WTC11 (cell line): ENCODE data around the gene BTLA. TPM values are rescaled to one million over a fixed set of nuclear protein-coding genes. Genes with fewer than 3 reads are reported as not detected.

Experiments used
- ATAC-seq: fragments of 200-7000 bp; cut with Tn5 transposase; 2 replicates; pipeline ENCODE4 v1.10.0; 2021; ENCODE audit warnings: mild to moderate bottlenecking, moderate library complexity
- CTCF ChIA-PET: fragments of 300-600 bp; sonication (Branson Sonifier 250); formaldehyde crosslinking; loops from one replicate; lab custom pipeline; 2021; ENCODE audit warnings: antibody characterized with exemption; lab: Charles Lee
- POLR2A ChIA-PET: fragments of 350-600 bp; sonication (Branson Sonifier 250); formaldehyde crosslinking; loops from one replicate; lab custom pipeline; 2021; ENCODE audit warnings: antibody characterized with exemption; lab: Charles Lee
- DNase-seq: peaks from one replicate; pipeline ENCODE4 v3.0.0; 2021; ENCODE audit warnings: low spot score
- H3K27ac Mint-ChIP-seq: 2 replicates; pipeline ENCODE4 v1.8.0; 2021; ENCODE audit warnings: mixed read lengths
- H3K27me3 Mint-ChIP-seq: 2 replicates; pipeline ENCODE4 v1.8.0; 2021; ENCODE audit warnings: low read depth, mild to moderate bottlenecking, moderate library complexity, mixed read lengths
- H3K36me3 Mint-ChIP-seq: 2 replicates; pipeline ENCODE4 v1.8.0; 2021; ENCODE audit warnings: mixed read lengths
- H3K4me1 Mint-ChIP-seq: 2 replicates; pipeline ENCODE4 v1.8.0; 2022; ENCODE audit warnings: mixed read lengths
- H3K4me3 Mint-ChIP-seq: 2 replicates; pipeline ENCODE4 v1.8.0; 2021; ENCODE audit warnings: mild to moderate bottlenecking, moderate library complexity, mixed read lengths
- H3K9me3 Mint-ChIP-seq: 2 replicates; pipeline ENCODE4 v1.8.0; 2021; ENCODE audit warnings: mixed read lengths
- ATF6 ChIP-seq: sonication (generic); formaldehyde crosslinking; IDR thresholded peaks from 2 replicates; pipeline ENCODE4 v1.8.1; 2023; ENCODE audit warnings: mild to moderate bottlenecking, missing genetic modification reagents
- CREB1 ChIP-seq: sonication (generic); formaldehyde crosslinking; IDR thresholded peaks from 2 replicates; pipeline ENCODE4 v1.8.0; 2023; ENCODE audit warnings: mild to moderate bottlenecking, missing genetic modification reagents
- ELF4 ChIP-seq: sonication (generic); formaldehyde crosslinking; IDR thresholded peaks from 2 replicates; pipeline ENCODE4 v1.8.1; 2022; ENCODE audit warnings: low read depth, mild to moderate bottlenecking, moderate library complexity, missing genetic modification reagents
- FOXJ3 ChIP-seq: sonication (generic); formaldehyde crosslinking; IDR thresholded peaks from 2 replicates; pipeline ENCODE4 v1.9.0; 2021; ENCODE audit warnings: missing genetic modification reagents, mild to moderate bottlenecking, borderline replicate concordance
- FOXP4 ChIP-seq: sonication (generic); formaldehyde crosslinking; IDR thresholded peaks from 2 replicates; pipeline ENCODE4 v1.8.0; 2022; ENCODE audit warnings: mild to moderate bottlenecking, missing genetic modification reagents
- GABPB1 ChIP-seq: sonication (generic); formaldehyde crosslinking; IDR thresholded peaks from 2 replicates; pipeline ENCODE4 v1.8.1; 2023; ENCODE audit warnings: mild to moderate bottlenecking, missing genetic modification reagents
- HMGA2 ChIP-seq: fragments of 250-450 bp; sonication (Bioruptor Pico); IDR thresholded peaks from 2 replicates; pipeline ENCODE4 v1.4.0; 2021; ENCODE audit warnings: mild to moderate bottlenecking, moderate library complexity
- IRF2 ChIP-seq: sonication (generic); formaldehyde crosslinking; IDR thresholded peaks from 2 replicates; pipeline ENCODE4 v1.8.0; 2022; ENCODE audit warnings: low read depth, missing genetic modification reagents, borderline replicate concordance
- KAT7 ChIP-seq: sonication (generic); formaldehyde crosslinking; IDR thresholded peaks from 2 replicates; pipeline ENCODE4 v1.8.1; 2023; ENCODE audit warnings: missing genetic modification reagents, mild to moderate bottlenecking, borderline replicate concordance
- NFE2L1 ChIP-seq: sonication (generic); formaldehyde crosslinking; IDR thresholded peaks from 2 replicates; pipeline ENCODE4 v1.8.1; 2023; ENCODE audit warnings: missing genetic modification reagents
- STAT6 ChIP-seq: sonication (generic); formaldehyde crosslinking; conservative IDR thresholded peaks from 2 replicates; pipeline ENCODE4 v1.8.1; 2023; ENCODE audit warnings: mild to moderate bottlenecking, low read depth, missing genetic modification reagents, moderate library complexity
- TP53 ChIP-seq: sonication (generic); formaldehyde crosslinking; IDR thresholded peaks from 2 replicates; pipeline ENCODE4 v1.8.1; 2023; ENCODE audit warnings: mild to moderate bottlenecking, missing genetic modification reagents
- ZBTB21 ChIP-seq: sonication (generic); formaldehyde crosslinking; IDR thresholded peaks from 2 replicates; pipeline ENCODE4 v1.8.1; 2023; ENCODE audit warnings: mild to moderate bottlenecking, missing genetic modification reagents, borderline replicate concordance
- ZNF232 ChIP-seq: sonication (generic); formaldehyde crosslinking; IDR thresholded peaks from 2 replicates; pipeline ENCODE4 v1.8.0; 2022; ENCODE audit warnings: mild to moderate bottlenecking, missing genetic modification reagents
- ZNF317 ChIP-seq: sonication (generic); formaldehyde crosslinking; IDR thresholded peaks from 2 replicates; pipeline ENCODE4 v1.8.1; 2023; ENCODE audit warnings: low read depth, mild to moderate bottlenecking, moderate library complexity, missing genetic modification reagents, borderline replicate concordance
- ZNF396 ChIP-seq: fragments of 250-450 bp; sonication (Bioruptor Pico); IDR thresholded peaks from 2 replicates; pipeline ENCODE4 v1.8.0; 2021; ENCODE audit warnings: mild to moderate bottlenecking, moderate library complexity, borderline replicate concordance
- total RNA-seq: library from RNA; stranded (reverse); gene quantifications from 3 replicates; pipeline ENCODE4 v1.2.3, GENCODE V29; 2021
- TF ChIP-seq, protein P1 (sequence below): fragments of 200-600 bp; IDR thresholded peaks from 2 replicates; pipeline ENCODE4 v1.8.0; 2022; ENCODE audit warnings: antibody characterized with exemption
- TF ChIP-seq, protein P2 (sequence below): fragments of 250-450 bp; sonication (Bioruptor Pico); IDR thresholded peaks from 2 replicates; pipeline ENCODE4 v1.9.0; 2021; ENCODE audit warnings: moderate library complexity, mild to moderate bottlenecking, inconsistent platforms, borderline replicate concordance
- TF ChIP-seq, protein P3 (sequence below): sonication (generic); formaldehyde crosslinking; IDR thresholded peaks from 2 replicates; pipeline ENCODE4 v1.8.1; 2022; ENCODE audit warnings: missing genetic modification reagents, borderline replicate concordance
- TF ChIP-seq, protein P4 (sequence below): sonication (generic); formaldehyde crosslinking; IDR thresholded peaks from 2 replicates; pipeline ENCODE4 v1.8.1; 2023; ENCODE audit warnings: mild to moderate bottlenecking, moderate library complexity, missing genetic modification reagents

The BTLA gene
- total RNA-seq, 1 experiment from 2014 or later: not detected

GRCh38 chr3:112477891-112478290 lies 21.4 kb downstream of the BTLA start (continued):
- TF ChIP-seq FOXP4 (CRISPR knock-in tag) (no peak), FOXJ3 (CRISPR knock-in tag) (no peak), IRF2 (CRISPR knock-in tag) (no peak), ZNF232 (CRISPR knock-in tag) (no peak), HMGA2 (no peak)
- TF ChIP-seq, protein P1, sequence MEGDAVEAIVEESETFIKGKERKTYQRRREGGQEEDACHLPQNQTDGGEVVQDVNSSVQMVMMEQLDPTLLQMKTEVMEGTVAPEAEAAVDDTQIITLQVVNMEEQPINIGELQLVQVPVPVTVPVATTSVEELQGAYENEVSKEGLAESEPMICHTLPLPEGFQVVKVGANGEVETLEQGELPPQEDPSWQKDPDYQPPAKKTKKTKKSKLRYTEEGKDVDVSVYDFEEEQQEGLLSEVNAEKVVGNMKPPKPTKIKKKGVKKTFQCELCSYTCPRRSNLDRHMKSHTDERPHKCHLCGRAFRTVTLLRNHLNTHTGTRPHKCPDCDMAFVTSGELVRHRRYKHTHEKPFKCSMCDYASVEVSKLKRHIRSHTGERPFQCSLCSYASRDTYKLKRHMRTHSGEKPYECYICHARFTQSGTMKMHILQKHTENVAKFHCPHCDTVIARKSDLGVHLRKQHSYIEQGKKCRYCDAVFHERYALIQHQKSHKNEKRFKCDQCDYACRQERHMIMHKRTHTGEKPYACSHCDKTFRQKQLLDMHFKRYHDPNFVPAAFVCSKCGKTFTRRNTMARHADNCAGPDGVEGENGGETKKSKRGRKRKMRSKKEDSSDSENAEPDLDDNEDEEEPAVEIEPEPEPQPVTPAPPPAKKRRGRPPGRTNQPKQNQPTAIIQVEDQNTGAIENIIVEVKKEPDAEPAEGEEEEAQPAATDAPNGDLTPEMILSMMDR: no peak
- TF ChIP-seq, protein P2, sequence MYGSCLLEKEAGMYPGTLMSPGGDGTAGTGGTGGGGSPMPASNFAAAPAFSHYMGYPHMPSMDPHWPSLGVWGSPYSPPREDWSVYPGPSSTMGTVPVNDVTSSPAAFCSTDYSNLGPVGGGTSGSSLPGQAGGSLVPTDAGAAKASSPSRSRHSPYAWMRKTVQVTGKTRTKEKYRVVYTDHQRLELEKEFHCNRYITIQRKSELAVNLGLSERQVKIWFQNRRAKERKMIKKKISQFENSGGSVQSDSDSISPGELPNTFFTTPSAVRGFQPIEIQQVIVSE (CRISPR knock-in tag): no peak

DNA sequence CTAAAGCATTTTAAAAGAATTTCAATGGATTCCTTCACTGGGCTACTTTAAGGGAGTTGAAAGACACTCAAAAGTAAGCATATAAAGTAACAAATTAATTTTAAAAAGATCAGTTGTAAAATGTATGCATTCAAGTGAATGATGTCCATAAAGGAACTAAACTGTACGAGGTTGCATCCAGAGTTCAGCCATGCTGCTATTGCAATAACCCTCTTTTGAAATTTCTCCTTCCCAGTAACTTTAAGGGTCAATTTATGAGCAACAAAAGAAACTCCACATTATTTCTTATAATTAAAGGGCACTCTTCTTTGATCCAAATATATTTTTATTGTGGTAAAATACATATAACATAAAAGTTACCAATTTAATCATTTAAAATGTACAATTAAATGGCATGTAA lies 22.9 kb downstream of the BTLA start:
- ChIA-PET POLR2A (no interaction called here), CTCF (no interaction called here)
- no peak for TF ChIP-seq GABPB1 (CRISPR knock-in tag)
- no peak for TF ChIP-seq ZNF396 (CRISPR knock-in tag)
- ATAC-seq: no peak
- DNase-seq: no peak
- Mint-ChIP-seq H3K9me3 (peaks cover 10% of the 10 kb centered on the region), H3K27ac (no peak overlapping the region), H3K4me3 (no peak overlapping the region), H3K27me3 (no peaks in the 10 kb centered on the region), H3K4me1 (peaks cover 13% of the 10 kb centered on the region), H3K36me3 (no peaks in the 10 kb centered on the region)

DNA sequence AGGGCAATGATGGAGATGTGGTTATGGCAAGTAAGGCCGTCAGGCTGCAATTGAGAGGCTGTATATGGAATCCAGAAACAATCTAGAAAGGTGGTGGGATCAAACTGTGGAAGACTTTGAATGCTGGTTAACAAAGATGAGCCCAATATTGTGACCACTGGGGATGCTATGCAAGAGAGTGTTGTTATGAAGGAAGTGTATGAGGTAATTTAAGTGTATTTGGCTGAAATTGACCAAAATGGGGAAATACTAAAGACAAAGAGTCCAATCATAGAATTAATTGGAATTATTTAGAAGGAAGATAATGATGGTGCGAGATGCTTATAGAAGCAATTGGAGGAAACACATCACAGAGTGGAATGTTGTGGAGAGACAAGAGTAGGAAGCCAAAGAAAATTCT lies 24.5 kb downstream of the BTLA start:
- POLR2A ChIA-PET: interaction anchor here (1.2 kb wide), 1 partner anchor 14 kb away, joined by 3 read pairs; no protein-coding TSS in a partner anchor
- Mint-ChIP-seq H3K4me3 (no peak overlapping the region), H3K36me3 (no peaks in the 10 kb centered on the region), H3K9me3 (no peaks in the 10 kb centered on the region), H3K27ac (no peak overlapping the region), H3K27me3 (no peaks in the 10 kb centered on the region), H3K4me1 (peaks cover 11% of the 10 kb centered on the region)
- CTCF ChIA-PET: no interaction called here
- DNase-seq (no peak), ATAC-seq (no peak)
- TF ChIP-seq, protein P3, sequence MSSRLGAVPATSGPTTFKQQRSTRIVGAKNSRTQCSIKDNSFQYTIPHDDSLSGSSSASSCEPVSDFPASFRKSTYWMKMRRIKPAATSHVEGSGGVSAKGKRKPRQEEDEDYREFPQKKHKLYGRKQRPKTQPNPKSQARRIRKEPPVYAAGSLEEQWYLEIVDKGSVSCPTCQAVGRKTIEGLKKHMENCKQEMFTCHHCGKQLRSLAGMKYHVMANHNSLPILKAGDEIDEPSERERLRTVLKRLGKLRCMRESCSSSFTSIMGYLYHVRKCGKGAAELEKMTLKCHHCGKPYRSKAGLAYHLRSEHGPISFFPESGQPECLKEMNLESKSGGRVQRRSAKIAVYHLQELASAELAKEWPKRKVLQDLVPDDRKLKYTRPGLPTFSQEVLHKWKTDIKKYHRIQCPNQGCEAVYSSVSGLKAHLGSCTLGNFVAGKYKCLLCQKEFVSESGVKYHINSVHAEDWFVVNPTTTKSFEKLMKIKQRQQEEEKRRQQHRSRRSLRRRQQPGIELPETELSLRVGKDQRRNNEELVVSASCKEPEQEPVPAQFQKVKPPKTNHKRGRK (CRISPR knock-in tag): no peak
- TF ChIP-seq NFE2L1 (CRISPR knock-in tag) (no peak), ATF6 (no peak), CREB1 (CRISPR knock-in tag) (no peak), ZNF317 (CRISPR knock-in tag) (no peak), ZBTB21 (no peak), ELF4 (CRISPR knock-in tag) (no peak), KAT7 (no peak), STAT6 (CRISPR knock-in tag) (no peak), TP53 (CRISPR knock-in tag) (no peak)
- TF ChIP-seq, protein P4, sequence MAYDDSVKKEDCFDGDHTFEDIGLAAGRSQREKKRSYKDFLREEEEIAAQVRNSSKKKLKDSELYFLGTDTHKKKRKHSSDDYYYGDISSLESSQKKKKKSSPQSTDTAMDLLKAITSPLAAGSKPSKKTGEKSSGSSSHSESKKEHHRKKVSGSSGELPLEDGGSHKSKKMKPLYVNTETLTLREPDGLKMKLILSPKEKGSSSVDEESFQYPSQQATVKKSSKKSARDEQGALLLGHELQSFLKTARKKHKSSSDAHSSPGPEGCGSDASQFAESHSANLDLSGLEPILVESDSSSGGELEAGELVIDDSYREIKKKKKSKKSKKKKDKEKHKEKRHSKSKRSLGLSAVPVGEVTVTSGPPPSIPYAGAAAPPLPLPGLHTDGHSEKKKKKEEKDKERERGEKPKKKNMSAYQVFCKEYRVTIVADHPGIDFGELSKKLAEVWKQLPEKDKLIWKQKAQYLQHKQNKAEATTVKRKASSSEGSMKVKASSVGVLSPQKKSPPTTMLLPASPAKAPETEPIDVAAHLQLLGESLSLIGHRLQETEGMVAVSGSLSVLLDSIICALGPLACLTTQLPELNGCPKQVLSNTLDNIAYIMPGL (CRISPR knock-in tag): no peak
